MG63 (cell line): Measurements from ENCODE around the gene CHAC1. TPM values are rescaled to one million over a fixed set of nuclear protein-coding genes. Genes with fewer than 3 reads are reported as not detected.

Source experiments
- DNase-seq: peaks from one replicate; pipeline ENCODE4 v3.0.0-alpha.2; 2020
- H3K27me3 ChIP-seq: fragments of 250-450 bp; sonication (Bioruptor Pico); 2 replicates; pipeline ENCODE4 v1.5.1; 2020; ENCODE audit warnings: mild to moderate bottlenecking, moderate library complexity
- H3K36me3 ChIP-seq: fragments of 250-450 bp; sonication (Bioruptor Pico); 2 replicates; pipeline ENCODE4 v1.5.1; 2020; ENCODE audit warnings: mild to moderate bottlenecking, moderate library complexity
- H3K4me3 ChIP-seq: fragments of 250-450 bp; sonication (Bioruptor Pico); 2 replicates; pipeline ENCODE4 v1.5.1; 2020; ENCODE audit warnings: mild to moderate bottlenecking, moderate library complexity
- H3K9me3 ChIP-seq: fragments of 250-450 bp; sonication (Bioruptor Pico); 2 replicates; pipeline ENCODE4 v1.5.1; 2020; ENCODE audit warnings: mild to moderate bottlenecking, moderate library complexity
- total RNA-seq: library from RNA; depleted of rRNA; stranded (reverse); fragments of >200 nt; shearing (Covaris generic); gene quantifications from 2 replicates; pipeline ENCODE4 v1.2.3, GENCODE V29; 2014; ENCODE audit warnings: low replicate concordance; rRNA removed

CHAC1 gene
- total RNA-seq, 1 experiment from 2014 or later = 18.5 TPM

GRCh38 chr15:40984964-40985363, 31.7 kb downstream of the CHAC1 start:
- peaks cover 81% of the 10 kb centered on the region for H3K36me3 ChIP-seq
- no peaks in the 10 kb centered on the region for H3K27me3 ChIP-seq
- H3K9me3 ChIP-seq = no peaks in the 10 kb centered on the region
- no peak overlapping the region for H3K4me3 ChIP-seq
- peak; percentile 24 for DNase-seq

GRCh38 chr15:40985541-40986330, 32.5 kb downstream of the CHAC1 start:
- Histone ChIP-seq H3K27me3 (no peaks in the 10 kb centered on the region), H3K36me3 (peaks cover 83% of the 10 kb centered on the region), H3K4me3 (no peak overlapping the region), H3K9me3 (no peaks in the 10 kb centered on the region)
- DNase-seq = peak; percentile 41

- Histone ChIP-seq H3K9me3 (no peaks in the 10 kb centered on the region), H3K4me3 (no peak overlapping the region), H3K36me3 (peaks cover 83% of the 10 kb centered on the region), H3K27me3 (no peaks in the 10 kb centered on the region)
- DNase-seq = no peak
Observed at GRCh38 chr15:40986820-40987219, 33.5 kb downstream of the CHAC1 start.

GRCh38 chr15:40988156-40988555, 34.9 kb downstream of the CHAC1 start:
- no peaks in the 10 kb centered on the region for H3K27me3 ChIP-seq
- H3K36me3 ChIP-seq = peaks cover 80% of the 10 kb centered on the region
- H3K4me3 ChIP-seq = no peak overlapping the region
- no peaks in the 10 kb centered on the region for H3K9me3 ChIP-seq
- DNase-seq = no peak

- Histone ChIP-seq H3K4me3 (no peak overlapping the region), H3K9me3 (no peaks in the 10 kb centered on the region), H3K36me3 (peaks cover 70% of the 10 kb centered on the region), H3K27me3 (no peaks in the 10 kb centered on the region)
- no peak for DNase-seq
Observed at GRCh38 chr15:40990080-40990479, 36.8 kb downstream of the CHAC1 start.

- Histone ChIP-seq H3K4me3 (no peak overlapping the region), H3K36me3 (peaks cover 69% of the 10 kb centered on the region), H3K9me3 (no peaks in the 10 kb centered on the region), H3K27me3 (no peaks in the 10 kb centered on the region)
- no peak for DNase-seq
Observed at GRCh38 chr15:40990789-40991188, 37.5 kb downstream of the CHAC1 start.

- peaks cover 71% of the 10 kb centered on the region for H3K36me3 ChIP-seq
- no peaks in the 10 kb centered on the region for H3K9me3 ChIP-seq
- DNase-seq = no peak
- H3K4me3 ChIP-seq = no peak overlapping the region
- no peaks in the 10 kb centered on the region for H3K27me3 ChIP-seq
Observed at GRCh38 chr15:40991355-40991754, 38.1 kb downstream of the CHAC1 start.

GRCh38 chr15:40992241-40992741, 39.0 kb downstream of the CHAC1 start:
- H3K36me3 ChIP-seq = peaks cover 71% of the 10 kb centered on the region
- H3K4me3 ChIP-seq = no peak overlapping the region
- H3K9me3 ChIP-seq = no peaks in the 10 kb centered on the region
- H3K27me3 ChIP-seq = no peaks in the 10 kb centered on the region
- DNase-seq = no peak

GRCh38 chr15:40992825-40993224, 39.6 kb downstream of the CHAC1 start:
- H3K27me3 ChIP-seq = no peaks in the 10 kb centered on the region
- DNase-seq = no peak
- no peaks in the 10 kb centered on the region for H3K9me3 ChIP-seq
- no peak overlapping the region for H3K4me3 ChIP-seq
- peaks cover 73% of the 10 kb centered on the region for H3K36me3 ChIP-seq

- Histone ChIP-seq H3K27me3 (no peaks in the 10 kb centered on the region), H3K9me3 (no peaks in the 10 kb centered on the region), H3K36me3 (peaks cover 73% of the 10 kb centered on the region), H3K4me3 (no peak overlapping the region)
- no peak for DNase-seq
Observed at GRCh38 chr15:40995656-40996055, 42.4 kb downstream of the CHAC1 start.

- no peak for DNase-seq
- no peaks in the 10 kb centered on the region for H3K9me3 ChIP-seq
- H3K4me3 ChIP-seq = no peak overlapping the region
- no peaks in the 10 kb centered on the region for H3K27me3 ChIP-seq
- peaks cover 72% of the 10 kb centered on the region for H3K36me3 ChIP-seq
Observed at GRCh38 chr15:40999190-40999589, 45.9 kb downstream of the CHAC1 start.

GRCh38 chr15:41001524-41002214, 48.4 kb downstream of the CHAC1 start:
- Histone ChIP-seq H3K4me3 (no peak overlapping the region), H3K27me3 (no peaks in the 10 kb centered on the region), H3K36me3 (peaks cover 76% of the 10 kb centered on the region), H3K9me3 (no peaks in the 10 kb centered on the region)
- DNase-seq = peak; percentile 26

- Histone ChIP-seq H3K36me3 (peaks cover 54% of the 10 kb centered on the region), H3K9me3 (no peaks in the 10 kb centered on the region), H3K27me3 (no peaks in the 10 kb centered on the region), H3K4me3 (no peak overlapping the region)
- DNase-seq = no peak
Observed at GRCh38 chr15:41004490-41004889, 51.2 kb downstream of the CHAC1 start.

Other genes with a start within 250 kb of the CHAC1 start
- gene RMDN3, start 198.2 kb upstream of the CHAC1 start, total RNA-seq = 43.1 and 53.4 TPM in 2 replicates
- gene GCHFR, start 189.4 kb upstream of the CHAC1 start, total RNA-seq = 3.5 and 4.4 TPM in 2 replicates
- not detected in 2 replicates for gene C15orf62, start 183.5 kb upstream of the CHAC1 start, total RNA-seq
- 6.4 and 27.8 TPM in 2 replicates for gene ZFYVE19, start 146.4 kb upstream of the CHAC1 start, total RNA-seq
- 44.9 and 75.8 TPM in 2 replicates for gene DNAJC17, start 146.0 kb upstream of the CHAC1 start, total RNA-seq
- not detected in 2 replicates for gene PPP1R14D, start 124.8 kb upstream of the CHAC1 start, total RNA-seq
- gene SPINT1, start 109.4 kb upstream of the CHAC1 start, total RNA-seq = not detected in 2 replicates
- 0.49 TPM in 1 of 2 replicates, not detected in the other for gene RHOV, start 79.2 kb upstream of the CHAC1 start, total RNA-seq
- 14.0 and 24.8 TPM in 2 replicates for gene VPS18, start 59.0 kb upstream of the CHAC1 start, total RNA-seq
- gene DLL4, start 24.1 kb upstream of the CHAC1 start, total RNA-seq = not detected in 2 replicates
- gene INO80, start 162.8 kb downstream of the CHAC1 start, total RNA-seq = 12.2 and 15.3 TPM in 2 replicates